Ovary (tissue), 3 donors: ENCODE results near the gene SETBP1.

Source experiments
- CTCF ChIP-seq, 3 donors: fragments of 450-650 bp in 2 of 3; fragments of 200-600 bp in 1 of 3; IDR thresholded peaks; one replicate each; pipeline versions ENCODE4 v1.5.1 to v1.8.0; 2016 to 2022; ENCODE audit warnings: antibody characterized with exemption in 3 of 3, mild to moderate bottlenecking in 1 of 3
- POLR2A ChIP-seq: fragments of 450-650 bp; IDR thresholded peaks from one replicate; pipeline ENCODE4 v1.6.1; 2017; ENCODE audit warnings: antibody characterized with exemption, mild to moderate bottlenecking, moderate library complexity
- donor health status: DM: no; HTN: no; CAD: no.

GRCh38 chr18:45044787-45045186 is 364.1 kb downstream of the SETBP1 start:
- TF ChIP-seq CTCF (IDR thresholded peaks at IDR 0.05) (no peak), POLR2A (no peak)
